SH-SY5Y (cell line): ENCODE results near the gene KIAA1328.

Experiments
- GATA2 ChIP-seq: IDR thresholded peaks from 2 replicates; pipeline ENCODE4 v1.6.1; 2011; ENCODE audit warnings: mild to moderate bottlenecking, low read depth, low read length
- GATA3 ChIP-seq: IDR thresholded peaks from 2 replicates; pipeline ENCODE4 v1.6.1; 2011; ENCODE audit warnings: low read depth, mild to moderate bottlenecking, low read length, moderate library complexity

KIAA1328 gene

GRCh38 chr18:36828630-36829361 lies at the start of gene KIAA1328, which contains the start of gene TPGS2:
Gene KIAA1328, plus strand, starts transcription at chr18:36829127. Its CDS starts 12 bp downstream, at chr18:36829139.
Gene TPGS2, minus strand, starts transcription at chr18:36829002. Its CDS starts 235 bp downstream, at chr18:36828767.
- TF ChIP-seq GATA3 (no peak), GATA2 (no peak)

- TF ChIP-seq GATA3 (no peak), GATA2 (no peak)
Observed at GRCh38 chr18:36780748-36781147, 48.2 kb upstream of the KIAA1328 start.

- TF ChIP-seq GATA3 (no peak), GATA2 (no peak)
Observed at GRCh38 chr18:36782710-36783109, 46.2 kb upstream of the KIAA1328 start.

GRCh38 chr18:36783792-36784191 lies 45.1 kb upstream of the KIAA1328 start:
- TF ChIP-seq GATA3 (no peak), GATA2 (no peak)

- TF ChIP-seq GATA2 (no peak), GATA3 (no peak)
Observed at GRCh38 chr18:36786686-36787085, 42.2 kb upstream of the KIAA1328 start.

- no peak for TF ChIP-seq GATA3
- TF ChIP-seq GATA2, result no peak
Observed at GRCh38 chr18:36792634-36793283, 36.2 kb upstream of the KIAA1328 start.

GRCh38 chr18:36798738-36799473 lies 30.0 kb upstream of the KIAA1328 start:
- no peak for TF ChIP-seq GATA2

- TF ChIP-seq GATA2, result no peak
- TF ChIP-seq GATA3, result no peak
Observed at GRCh38 chr18:36805105-36805504, 23.8 kb upstream of the KIAA1328 start.

- TF ChIP-seq GATA2 (no peak), GATA3 (no peak)
Observed at GRCh38 chr18:36808681-36809080, 20.2 kb upstream of the KIAA1328 start.

GRCh38 chr18:36809590-36810381 lies 19.1 kb upstream of the KIAA1328 start:
- TF ChIP-seq GATA2, result no peak
- TF ChIP-seq GATA3, result no peak

GRCh38 chr18:36811430-36811829 lies 17.5 kb upstream of the KIAA1328 start:
- TF ChIP-seq GATA3 (no peak), GATA2 (no peak)

GRCh38 chr18:36811955-36812354 lies 17.0 kb upstream of the KIAA1328 start:
- TF ChIP-seq GATA3 (no peak), GATA2 (no peak)

GRCh38 chr18:36812678-36813077 lies 16.2 kb upstream of the KIAA1328 start:
- TF ChIP-seq GATA2 (no peak), GATA3 (no peak)
